Measurements from ENCODE around the gene NOD2.

Gene NOD2

GRCh38 chr16:50697421-50697715 lies 4.0 kb downstream of the NOD2 start:
- TF ChIP-seq, protein P1, sequence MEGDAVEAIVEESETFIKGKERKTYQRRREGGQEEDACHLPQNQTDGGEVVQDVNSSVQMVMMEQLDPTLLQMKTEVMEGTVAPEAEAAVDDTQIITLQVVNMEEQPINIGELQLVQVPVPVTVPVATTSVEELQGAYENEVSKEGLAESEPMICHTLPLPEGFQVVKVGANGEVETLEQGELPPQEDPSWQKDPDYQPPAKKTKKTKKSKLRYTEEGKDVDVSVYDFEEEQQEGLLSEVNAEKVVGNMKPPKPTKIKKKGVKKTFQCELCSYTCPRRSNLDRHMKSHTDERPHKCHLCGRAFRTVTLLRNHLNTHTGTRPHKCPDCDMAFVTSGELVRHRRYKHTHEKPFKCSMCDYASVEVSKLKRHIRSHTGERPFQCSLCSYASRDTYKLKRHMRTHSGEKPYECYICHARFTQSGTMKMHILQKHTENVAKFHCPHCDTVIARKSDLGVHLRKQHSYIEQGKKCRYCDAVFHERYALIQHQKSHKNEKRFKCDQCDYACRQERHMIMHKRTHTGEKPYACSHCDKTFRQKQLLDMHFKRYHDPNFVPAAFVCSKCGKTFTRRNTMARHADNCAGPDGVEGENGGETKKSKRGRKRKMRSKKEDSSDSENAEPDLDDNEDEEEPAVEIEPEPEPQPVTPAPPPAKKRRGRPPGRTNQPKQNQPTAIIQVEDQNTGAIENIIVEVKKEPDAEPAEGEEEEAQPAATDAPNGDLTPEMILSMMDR (IDR thresholded peaks at IDR 0.05; ENCODE audit: borderline replicate concordance, control extremely low read depth, extremely low read depth, insufficient read depth, missing control alignments): no peak
- in situ Hi-C loops (cut with MboI; ENCODE audit: low sequenced_read_pairs, unreplicated experiment): no loop called here
- DNase-seq (ENCODE audit: low spot score): no peak

- TF ChIP-seq, protein P1 (IDR thresholded peaks at IDR 0.05; ENCODE audit: borderline replicate concordance, control extremely low read depth, extremely low read depth, insufficient read depth, missing control alignments): no peak
- in situ Hi-C loops (cut with MboI; ENCODE audit: low sequenced_read_pairs, unreplicated experiment): no loop called here
- peak; percentile 75 for DNase-seq (ENCODE audit: low spot score)
These were observed 4.7 kb downstream of the NOD2 start for GRCh38 chr16:50697881-50698767.

DNA sequence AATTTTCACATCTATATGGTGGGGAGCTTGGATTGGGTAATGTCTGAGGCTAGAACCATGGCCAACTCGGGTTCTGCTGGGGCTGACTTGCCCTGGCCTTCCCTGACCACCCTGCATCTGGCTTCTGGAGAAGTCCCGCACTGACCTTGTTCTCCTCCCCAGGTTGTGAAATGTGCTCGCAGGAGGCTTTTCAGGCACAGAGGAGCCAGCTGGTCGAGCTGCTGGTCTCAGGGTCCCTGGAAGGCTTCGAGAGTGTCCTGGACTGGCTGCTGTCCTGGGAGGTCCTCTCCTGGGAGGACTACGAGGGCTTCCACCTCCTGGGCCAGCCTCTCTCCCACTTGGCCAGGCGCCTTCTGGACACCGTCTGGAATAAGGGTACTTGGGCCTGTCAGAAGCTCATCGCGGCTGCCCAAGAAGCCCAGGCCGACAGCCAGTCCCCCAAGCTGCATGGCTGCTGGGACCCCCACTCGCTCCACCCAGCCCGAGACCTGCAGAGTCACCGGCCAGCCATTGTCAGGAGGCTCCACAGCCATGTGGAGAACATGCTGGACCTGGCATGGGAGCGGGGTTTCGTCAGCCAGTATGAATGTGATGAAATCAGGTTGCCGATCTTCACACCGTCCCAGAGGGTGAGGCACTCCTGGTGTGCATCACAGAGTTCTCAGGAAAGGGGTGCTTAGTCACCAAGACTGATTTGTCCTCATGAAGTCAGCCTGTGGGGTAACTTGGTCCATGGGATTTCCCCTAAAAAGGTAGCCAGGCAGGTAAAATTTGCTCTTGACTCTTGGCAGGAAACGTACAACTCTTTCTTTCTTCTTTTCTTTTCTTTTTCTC lies 6.1 kb downstream of the NOD2 start:
- DNase-seq (ENCODE audit: low spot score): no peak
- TF ChIP-seq, protein P1 (IDR thresholded peaks at IDR 0.05; ENCODE audit: borderline replicate concordance, control extremely low read depth, extremely low read depth, insufficient read depth, missing control alignments): no peak
- in situ Hi-C loops (cut with MboI; ENCODE audit: low sequenced_read_pairs, unreplicated experiment): no loop called here

GRCh38 chr16:50702725-50703124 lies 9.3 kb downstream of the NOD2 start:
- DNase-seq (ENCODE audit: low spot score): no peak
- TF ChIP-seq, protein P1 (IDR thresholded peaks at IDR 0.05; ENCODE audit: borderline replicate concordance, control extremely low read depth, extremely low read depth, insufficient read depth, missing control alignments): no peak
- in situ Hi-C loops (cut with MboI; ENCODE audit: low sequenced_read_pairs, unreplicated experiment): no loop called here

DNA sequence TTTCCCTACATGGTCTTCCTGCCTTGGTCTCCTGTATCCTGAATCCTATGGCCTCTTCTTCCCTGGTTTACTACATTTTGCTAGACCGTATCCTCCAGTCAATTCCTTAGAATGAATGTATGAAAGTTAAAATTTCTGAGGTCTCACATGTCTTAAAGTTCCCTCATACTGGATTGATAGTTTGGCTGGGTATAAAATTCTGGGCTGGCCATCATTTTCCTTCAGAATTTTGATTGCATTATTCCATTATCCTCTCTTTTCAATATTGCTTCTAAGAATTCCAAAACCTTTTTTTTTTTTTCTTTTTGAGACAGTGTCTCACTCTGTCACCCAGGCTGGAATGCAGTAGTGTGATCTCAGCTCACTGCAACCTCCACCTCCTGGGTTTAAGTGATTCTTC lies 10.8 kb downstream of the NOD2 start:
- no peak for DNase-seq (ENCODE audit: low spot score)
- TF ChIP-seq, protein P1 (IDR thresholded peaks at IDR 0.05; ENCODE audit: borderline replicate concordance, control extremely low read depth, extremely low read depth, insufficient read depth, missing control alignments): no peak
- in situ Hi-C loops (cut with MboI; ENCODE audit: low sequenced_read_pairs, unreplicated experiment): no loop called here

GRCh38 chr16:50705436-50706110 lies 12.2 kb downstream of the NOD2 start:
- DNase-seq (ENCODE audit: low spot score): no peak
- in situ Hi-C loops (cut with MboI; ENCODE audit: low sequenced_read_pairs, unreplicated experiment): no loop called here
- TF ChIP-seq, protein P1 (IDR thresholded peaks at IDR 0.05; ENCODE audit: borderline replicate concordance, control extremely low read depth, extremely low read depth, insufficient read depth, missing control alignments): no peak

All from GM13976 (cell line).